ES-I3 (cell line): ENCODE measurements around the gene FCRL6.

Source experiments
- H3K36me3 ChIP-seq: 2 replicates; pipeline ENCODE4 v1.6.1; 2013; ENCODE audit warnings: mild to moderate bottlenecking, low read length, control low read depth, moderate library complexity; ENCODE audit not compliant: insufficient read depth
- H3K4me1 ChIP-seq: 2 replicates; pipeline ENCODE4 v1.6.1; 2013; ENCODE audit warnings: mild to moderate bottlenecking, control low read depth, low read length; ENCODE audit not compliant: insufficient read depth
- H3K9ac ChIP-seq: 2 replicates; pipeline ENCODE4 v1.6.1; 2013; ENCODE audit warnings: low read depth, mild to moderate bottlenecking, low read length, moderate library complexity
- H3K9me3 ChIP-seq: 2 replicates; pipeline ENCODE4 v1.6.1; 2013; ENCODE audit warnings: mild to moderate bottlenecking, low read length, moderate library complexity; ENCODE audit not compliant: control insufficient read depth, insufficient read depth

FCRL6 gene

DNA sequence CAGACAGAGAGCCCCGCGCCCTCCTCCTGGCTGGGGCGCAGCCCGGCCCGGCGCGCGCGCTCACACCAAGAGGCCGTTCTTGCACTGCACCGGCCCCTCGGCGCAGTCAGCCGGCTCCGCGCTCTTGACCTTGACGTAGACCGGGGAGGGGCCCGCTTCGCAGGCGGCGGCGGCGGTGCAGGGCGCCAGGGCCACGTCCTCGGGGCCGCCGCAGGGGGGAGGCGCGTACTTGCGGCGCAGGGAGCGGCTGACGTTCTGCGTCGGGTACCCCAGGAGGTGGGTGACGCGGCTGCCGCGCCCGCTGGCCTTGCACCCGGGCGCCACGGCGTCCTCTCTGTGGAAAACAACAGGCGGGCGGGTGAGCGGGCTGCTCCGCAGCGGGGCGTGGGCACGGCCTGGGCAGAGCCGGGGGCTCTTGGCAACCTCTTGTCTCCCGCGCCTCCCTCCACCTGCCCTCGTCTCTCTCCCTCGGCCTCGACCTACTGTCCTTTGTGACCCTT is 52.6 kb downstream of the FCRL6 start:
- H3K9ac ChIP-seq = peak overlapping the region; percentile 85

GRCh38 chr1:159855709-159856108 is 53.5 kb downstream of the FCRL6 start:
- H3K4me1 ChIP-seq = no peaks in the 10 kb centered on the region
- H3K9ac ChIP-seq = no peak overlapping the region
- H3K9me3 ChIP-seq = no peaks in the 10 kb centered on the region

More for the DNA sequence above, 52.6 kb downstream of the FCRL6 start:
- Histone ChIP-seq H3K4me1 (peaks cover 3% of the 10 kb centered on the region; the same call in 1 of the 2 replicates), H3K9me3 (no peaks in the 10 kb centered on the region), H3K36me3 (no peaks in the 10 kb centered on the region)

DNA sequence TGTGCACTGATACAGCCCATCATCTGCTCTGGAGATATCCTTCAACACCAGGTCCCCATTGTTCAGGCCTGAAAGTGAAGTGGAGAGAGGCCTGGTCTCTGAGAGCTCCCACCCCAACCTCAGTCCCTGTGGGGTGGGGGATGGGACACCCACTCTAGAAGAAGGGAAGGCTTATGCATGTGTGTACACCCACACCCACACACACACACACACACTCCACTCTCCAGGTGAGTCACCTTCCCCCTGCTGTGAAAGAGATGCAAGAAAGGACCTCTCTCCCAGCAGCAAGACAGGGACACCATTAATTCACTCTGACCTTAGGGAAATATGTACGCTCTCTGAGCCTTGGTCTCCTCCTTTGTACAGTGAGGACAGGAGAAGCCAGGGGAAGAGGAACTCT is 54.4 kb downstream of the FCRL6 start:
- no peaks in the 10 kb centered on the region for H3K9me3 ChIP-seq
- no peaks in the 10 kb centered on the region for H3K4me1 ChIP-seq
- H3K36me3 ChIP-seq = no peaks in the 10 kb centered on the region
- no peak overlapping the region for H3K9ac ChIP-seq

More at GRCh38 chr1:159855709-159856108, 53.5 kb downstream of the FCRL6 start:
- no peaks in the 10 kb centered on the region for H3K36me3 ChIP-seq

GRCh38 chr1:159857889-159858288 is 55.7 kb downstream of the FCRL6 start:
- H3K9ac ChIP-seq = no peak overlapping the region
- no peaks in the 10 kb centered on the region for H3K4me1 ChIP-seq
- H3K36me3 ChIP-seq = no peaks in the 10 kb centered on the region
- H3K9me3 ChIP-seq = no peaks in the 10 kb centered on the region

DNA sequence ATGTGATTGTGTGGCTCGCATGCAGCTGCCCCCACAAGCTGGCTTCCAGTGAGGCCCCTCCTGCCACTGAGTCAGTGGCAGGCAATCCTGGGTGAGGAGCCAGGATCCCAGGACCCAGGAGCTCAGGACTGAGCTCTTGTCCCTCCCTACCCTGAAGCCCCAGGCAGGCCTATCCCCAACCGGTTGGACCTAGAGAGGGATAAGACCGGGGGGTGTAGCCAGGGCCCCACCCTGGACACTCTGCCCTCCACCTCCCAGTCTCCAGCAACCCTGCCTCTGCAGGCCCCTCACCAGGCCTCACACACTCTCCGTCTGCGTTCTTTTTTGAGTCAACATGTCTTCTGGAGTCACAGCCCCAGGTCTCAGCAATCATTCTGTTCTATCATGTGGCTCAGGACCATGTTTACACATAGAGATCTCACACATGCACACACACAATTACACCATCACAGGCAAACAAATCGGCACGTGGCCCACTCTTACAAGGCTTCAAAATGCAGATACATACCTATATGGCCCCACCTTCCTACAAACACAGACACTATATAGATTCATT is 57.7 kb downstream of the FCRL6 start:
- Histone ChIP-seq H3K36me3 (no peaks in the 10 kb centered on the region), H3K4me1 (no peaks in the 10 kb centered on the region), H3K9ac (no peak overlapping the region), H3K9me3 (no peaks in the 10 kb centered on the region)

GRCh38 chr1:159860456-159860855 is 58.3 kb downstream of the FCRL6 start:
- Histone ChIP-seq H3K4me1 (no peaks in the 10 kb centered on the region), H3K9ac (no peak overlapping the region), H3K9me3 (no peaks in the 10 kb centered on the region), H3K36me3 (no peaks in the 10 kb centered on the region)

DNA sequence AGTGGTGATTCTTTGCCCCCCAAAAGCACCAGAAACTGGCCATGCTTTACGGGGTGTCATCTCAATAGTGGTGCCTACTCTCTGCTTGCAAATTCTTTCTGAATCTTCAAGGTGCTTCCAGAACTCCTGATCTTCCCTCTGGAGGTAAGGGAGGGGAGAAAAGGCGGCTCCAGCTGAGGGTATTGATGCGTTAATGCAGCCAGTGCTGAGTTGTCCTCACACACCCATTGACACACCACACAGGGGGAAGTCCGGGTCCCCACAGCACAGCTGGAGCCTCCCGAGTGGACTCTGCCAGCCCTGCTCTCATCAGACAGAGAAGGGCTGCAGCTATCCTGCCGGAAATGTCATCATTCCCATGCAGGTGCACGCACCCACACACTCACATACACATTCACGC is 59.1 kb downstream of the FCRL6 start:
- Histone ChIP-seq H3K9me3 (no peaks in the 10 kb centered on the region), H3K4me1 (no peaks in the 10 kb centered on the region), H3K36me3 (no peaks in the 10 kb centered on the region), H3K9ac (no peak overlapping the region)

GRCh38 chr1:159862031-159862430 is 59.9 kb downstream of the FCRL6 start:
- no peaks in the 10 kb centered on the region for H3K9me3 ChIP-seq
- no peaks in the 10 kb centered on the region for H3K36me3 ChIP-seq
- H3K4me1 ChIP-seq = no peaks in the 10 kb centered on the region
- H3K9ac ChIP-seq = no peak overlapping the region

DNA sequence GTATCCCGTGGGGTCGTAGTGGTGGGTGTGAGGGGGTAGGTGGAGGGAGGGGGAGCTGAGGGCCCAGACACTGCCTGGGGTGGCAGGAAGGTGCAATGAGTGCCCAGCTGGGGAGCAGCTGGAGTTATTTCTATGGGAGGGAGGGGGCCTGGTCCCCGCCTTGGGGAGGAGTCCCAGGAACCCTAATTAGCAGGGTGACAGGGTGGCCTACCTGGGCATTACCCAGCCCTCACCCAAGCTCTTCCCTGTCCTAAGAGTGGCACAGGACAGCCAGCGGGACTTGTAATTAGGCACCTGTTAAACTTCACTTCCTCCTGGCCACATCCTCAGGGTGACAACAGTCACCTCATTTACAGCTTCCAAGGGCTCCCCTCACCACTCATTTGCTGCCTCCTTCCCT is 60.4 kb downstream of the FCRL6 start, which contains the start of gene VSIG8:
Gene VSIG8 (minus strand): TSS at position 101 of the 400 bp plus-strand sequence. CDS start 136 bp downstream, outside the sequence.
- Histone ChIP-seq H3K9ac (no peak within 1 kb of the TSS), H3K4me1 (no peaks in the 10 kb centered on the region), H3K9me3 (no peaks in the 10 kb centered on the region), H3K36me3 (no peaks in the 10 kb centered on the region)

DNA sequence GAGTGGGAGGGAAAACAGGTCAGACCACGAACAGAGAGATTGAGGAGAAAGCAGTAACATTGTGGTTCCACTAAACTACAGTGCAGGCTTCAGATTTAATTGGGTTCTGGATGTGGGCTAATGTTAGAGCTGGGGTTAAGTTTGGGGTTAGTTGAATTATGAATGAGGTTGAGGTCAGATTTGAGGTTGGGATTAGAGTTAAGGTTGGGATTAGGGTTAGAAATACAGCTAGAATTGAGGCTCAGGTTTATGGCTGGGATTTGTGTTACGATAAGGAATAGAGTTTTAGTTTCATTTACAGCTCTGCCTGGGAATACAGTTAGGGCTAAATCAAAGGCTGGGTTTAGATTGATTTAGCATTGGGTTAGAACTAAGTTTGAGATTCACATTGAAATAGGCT is 62.1 kb downstream of the FCRL6 start:
- H3K9ac ChIP-seq = no peak overlapping the region
- H3K36me3 ChIP-seq = no peaks in the 10 kb centered on the region
- H3K9me3 ChIP-seq = no peaks in the 10 kb centered on the region

More for the DNA sequence above, 62.1 kb downstream of the FCRL6 start:
- H3K4me1 ChIP-seq = peaks cover 10% of the 10 kb centered on the region
